Measurements from ENCODE around the gene FAM117A.
"Not testable (repeated sequence)": the region's sequence is repeated elsewhere in the genome, so short reads cannot be mapped to it uniquely, and the experiment has no call there.

Gene FAM117A

DNA sequence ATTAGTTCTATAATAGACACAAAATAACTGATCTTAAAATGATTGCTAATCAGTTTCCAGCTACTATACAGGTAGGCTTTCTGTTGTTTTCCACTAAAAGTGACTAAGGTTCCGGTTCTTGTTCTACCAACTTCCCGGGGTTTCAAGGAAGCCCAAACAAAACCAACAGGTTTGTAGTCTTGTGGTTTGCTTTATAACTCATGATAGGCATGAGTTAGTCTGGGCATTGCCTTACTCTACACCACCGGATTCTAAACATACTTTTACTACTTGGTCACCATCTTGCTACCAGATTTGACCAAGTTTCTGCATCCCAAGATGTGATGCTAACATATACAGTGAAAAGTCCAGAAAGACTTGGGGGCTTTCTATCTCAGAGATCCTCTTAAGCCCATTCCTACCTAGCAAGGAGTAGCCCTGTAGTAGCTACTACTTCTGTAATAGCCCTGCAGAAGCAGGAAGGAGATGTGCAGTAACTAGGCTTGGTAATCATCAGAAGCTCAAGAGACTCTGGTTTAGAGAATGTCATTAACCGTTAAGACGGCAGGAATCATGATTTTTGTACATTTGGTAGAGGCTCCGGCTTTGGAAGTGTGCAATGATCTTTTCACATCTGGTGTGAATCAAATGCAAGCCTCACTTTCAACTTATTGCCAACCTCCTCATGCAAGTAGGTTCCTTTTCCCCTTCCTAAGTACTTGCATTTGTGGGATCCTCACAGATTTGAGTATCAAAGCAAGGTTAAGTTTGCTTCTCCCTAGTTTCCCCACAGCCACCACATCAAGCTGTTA is 1.6 kb downstream of the FAM117A start:
- DNase-seq: no peak

DNA sequence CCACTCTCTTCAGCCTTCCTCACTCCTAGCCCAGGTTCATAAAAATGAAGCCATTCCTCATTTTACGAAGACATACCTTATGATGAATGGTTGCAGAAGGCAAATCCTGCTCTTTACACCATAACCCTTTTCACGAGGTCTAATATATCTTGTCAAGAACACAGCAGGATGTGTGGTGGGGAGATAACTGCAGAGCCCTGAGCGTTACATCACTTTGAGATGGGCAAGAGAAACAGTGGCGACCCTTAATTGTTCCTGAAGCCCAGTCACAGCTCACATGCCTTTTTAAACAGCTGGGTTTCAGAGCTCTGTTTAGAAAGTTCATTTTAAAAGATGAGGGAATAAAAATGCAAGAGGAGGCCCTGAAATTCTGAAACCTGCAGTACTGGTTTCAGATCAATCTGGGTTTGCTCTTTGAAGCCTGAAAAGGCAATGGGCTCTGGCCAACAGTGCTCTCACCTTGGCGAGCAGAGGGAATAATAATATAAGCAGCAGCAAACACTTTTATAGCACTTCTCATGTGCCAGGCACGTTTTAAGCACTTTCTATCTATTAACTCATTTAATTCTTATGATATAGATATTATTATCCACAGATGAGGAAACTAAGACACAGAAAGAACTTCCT is 2.9 kb downstream of the FAM117A start:
- DNase-seq: no peak

DNA sequence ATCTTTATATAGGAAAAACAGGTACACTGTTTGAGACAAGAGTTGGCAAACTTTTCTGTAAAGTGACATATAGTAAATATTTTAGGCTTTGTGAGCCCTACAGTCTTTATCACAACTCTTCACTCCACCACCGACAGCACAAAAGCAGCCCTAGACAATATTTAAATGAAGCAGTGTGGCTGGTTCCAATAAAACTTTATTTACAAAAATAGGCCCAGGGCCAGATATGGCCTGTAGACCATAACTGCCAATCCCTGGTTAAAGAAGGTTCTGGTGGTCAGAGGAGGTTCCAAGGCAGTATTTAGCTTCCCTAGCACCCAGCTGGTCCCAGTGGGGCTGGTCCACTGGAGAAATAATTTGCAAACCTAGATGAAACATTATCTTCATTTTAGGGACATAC is 3.6 kb downstream of the FAM117A start:
- no peak for DNase-seq

DNA sequence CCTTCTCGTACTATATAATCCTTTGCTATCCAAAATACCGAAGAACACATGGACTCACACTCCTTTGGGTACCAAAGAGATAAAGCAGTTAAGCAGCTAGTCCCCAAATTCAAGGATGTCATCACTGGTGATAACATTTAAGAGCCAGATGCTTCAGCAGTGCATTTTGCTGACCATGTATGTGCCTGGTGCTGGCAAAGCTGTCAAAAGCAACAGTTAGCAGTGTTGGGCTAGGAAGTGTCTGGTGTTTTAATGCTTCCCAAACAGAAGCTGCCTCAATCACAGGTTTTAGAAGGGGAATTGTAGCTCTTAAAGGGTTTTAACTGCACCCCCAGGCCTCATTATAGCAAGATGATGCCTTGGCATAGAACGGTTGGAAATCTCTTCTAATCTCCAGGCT is 4.7 kb downstream of the FAM117A start:
- DNase-seq: no peak

DNA sequence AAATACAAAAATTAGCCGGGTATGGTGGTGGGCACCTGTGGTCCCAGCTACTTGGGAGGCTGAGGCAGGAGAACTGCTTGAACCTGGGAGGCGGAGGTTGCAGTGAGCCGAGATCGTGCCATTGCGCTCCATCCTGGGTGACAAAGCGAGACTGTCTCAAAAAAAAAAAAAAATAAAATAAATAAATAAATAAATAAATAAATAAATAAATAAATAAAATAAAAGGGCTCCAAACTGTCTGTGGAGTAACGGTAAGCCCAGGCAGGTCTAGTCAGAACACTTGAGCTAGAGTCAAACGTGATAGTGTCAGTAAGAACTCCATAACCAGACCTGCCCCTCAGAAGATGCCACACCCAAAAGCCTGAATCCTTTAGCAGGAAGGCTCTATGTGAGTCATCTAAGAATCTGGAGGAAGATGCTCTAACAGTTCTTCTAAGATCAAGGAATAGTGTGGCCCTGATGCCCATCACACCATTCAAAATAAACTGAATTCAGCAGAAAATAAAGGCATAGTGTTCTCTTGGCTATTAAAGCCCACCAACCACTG is 5.4 kb downstream of the FAM117A start:
- not testable (repeated sequence) for DNase-seq

DNA sequence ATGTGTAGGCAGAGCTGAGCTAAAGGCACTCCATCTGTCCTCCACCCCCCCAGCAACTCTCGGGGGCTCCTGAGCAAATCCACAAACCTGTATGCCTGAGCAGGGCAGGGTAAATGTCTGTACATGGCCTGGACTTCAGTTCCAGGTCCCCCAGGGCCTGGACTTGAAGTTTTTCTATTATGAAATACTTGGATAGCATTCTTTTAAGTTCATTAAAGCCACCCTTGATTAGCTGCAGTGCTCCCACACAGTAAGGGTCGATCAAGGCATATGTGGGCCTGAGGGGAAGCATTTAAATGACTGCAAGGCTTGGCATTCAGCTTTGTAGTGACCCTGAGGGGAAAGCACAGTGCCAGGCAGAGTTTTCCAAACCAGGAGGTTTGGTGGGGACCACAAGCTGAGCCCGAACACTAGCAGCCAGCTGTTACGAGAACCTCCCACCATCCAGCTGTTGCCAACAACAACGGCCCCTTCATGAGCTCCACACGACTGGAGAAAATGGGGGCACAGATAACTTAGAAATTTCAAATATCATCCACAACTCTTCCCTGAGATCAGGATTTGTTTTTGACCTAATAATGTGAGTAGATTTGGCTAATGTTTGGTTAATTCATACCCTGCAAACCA is 6.7 kb downstream of the FAM117A start:
- no peak for DNase-seq

DNA sequence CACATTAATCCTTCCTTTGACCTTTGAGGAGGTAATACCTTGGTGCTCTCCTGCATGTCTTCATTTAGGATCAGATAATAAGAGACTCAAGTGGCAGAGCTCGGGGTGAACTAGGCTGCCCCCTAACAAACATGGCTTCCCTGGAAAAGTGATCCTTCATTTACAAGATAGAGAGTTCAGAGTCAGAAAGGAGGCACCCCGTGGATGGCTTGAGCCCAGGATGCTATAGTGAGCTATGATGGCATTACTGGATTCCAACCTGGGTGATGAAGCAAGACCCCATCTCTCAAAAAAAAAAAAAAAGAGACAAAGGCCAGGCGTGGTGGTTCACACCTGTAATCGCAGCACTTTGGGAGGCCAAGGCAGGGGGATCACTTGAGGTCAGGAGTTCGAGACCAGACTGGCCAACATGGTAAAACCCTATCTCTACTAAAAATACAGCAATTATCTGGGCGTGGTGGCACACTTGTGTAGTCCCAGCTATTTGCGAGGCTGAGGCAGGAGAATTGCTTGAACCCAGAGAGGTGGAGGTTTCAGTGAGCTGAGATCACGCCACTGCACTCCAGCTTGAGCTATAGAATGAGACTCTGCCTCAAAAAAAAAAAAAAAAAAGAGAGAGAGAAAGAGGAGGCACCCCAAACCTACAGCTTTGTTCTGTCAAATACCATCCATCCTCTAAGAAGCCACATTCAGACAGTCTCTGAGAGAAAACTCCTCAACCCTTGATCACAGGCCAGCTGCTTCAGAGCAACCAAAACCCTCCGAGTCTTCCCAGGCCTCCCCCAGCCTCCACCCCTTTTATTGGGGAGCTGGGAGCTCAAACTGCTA is 7.4 kb downstream of the FAM117A start:
- DNase-seq: no peak

DNA sequence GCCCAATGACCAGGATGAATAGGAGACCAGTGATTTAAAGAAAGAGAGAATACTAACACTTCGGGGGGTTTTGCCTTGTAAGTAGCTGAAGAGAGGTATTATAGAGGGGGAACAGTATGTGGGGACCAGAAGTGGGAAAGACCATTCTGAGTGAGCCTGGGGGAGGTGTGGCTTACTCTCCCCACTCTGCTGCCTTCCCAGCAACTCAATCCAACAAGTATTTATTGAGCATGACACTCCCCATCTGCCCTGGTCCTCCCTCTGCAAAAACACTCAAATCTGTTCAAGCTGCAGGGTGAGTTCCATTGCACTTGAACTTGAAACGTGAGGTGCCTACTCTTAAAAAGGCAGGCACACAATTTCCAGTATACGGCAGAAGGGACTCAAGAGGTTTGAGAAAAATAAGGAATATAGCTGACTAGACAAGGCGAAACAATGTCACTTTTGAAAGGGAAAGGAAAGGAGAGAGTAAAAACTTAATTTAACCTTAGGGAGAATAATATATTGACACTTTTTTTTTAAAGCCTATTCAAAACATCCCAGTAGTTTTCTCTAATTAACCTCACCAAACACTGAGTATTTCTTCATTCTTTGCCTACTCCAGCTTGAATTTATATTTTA is 8.2 kb downstream of the FAM117A start:
- no peak for DNase-seq

DNA sequence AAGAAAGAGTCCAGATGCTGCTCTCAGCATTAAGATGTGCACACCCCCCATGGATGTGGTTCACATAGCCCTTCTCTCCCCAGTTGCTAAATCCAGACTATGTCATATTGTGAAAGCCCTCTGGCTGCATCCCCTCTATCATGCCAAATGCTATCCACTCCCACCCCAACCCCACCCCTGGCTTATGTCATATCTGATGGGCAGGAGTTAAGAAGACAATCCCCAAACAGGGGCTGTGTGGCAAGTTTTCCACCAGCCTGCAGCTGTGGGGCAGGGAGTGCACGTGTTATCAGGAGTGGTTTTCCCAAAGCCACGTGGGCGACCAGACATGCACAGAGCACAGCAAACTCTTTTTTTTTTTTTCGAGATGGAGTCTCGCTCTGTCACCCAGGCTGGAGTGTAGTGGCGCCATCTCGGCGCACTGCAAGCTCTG is 10.0 kb downstream of the FAM117A start:
- no peak for DNase-seq

DNA sequence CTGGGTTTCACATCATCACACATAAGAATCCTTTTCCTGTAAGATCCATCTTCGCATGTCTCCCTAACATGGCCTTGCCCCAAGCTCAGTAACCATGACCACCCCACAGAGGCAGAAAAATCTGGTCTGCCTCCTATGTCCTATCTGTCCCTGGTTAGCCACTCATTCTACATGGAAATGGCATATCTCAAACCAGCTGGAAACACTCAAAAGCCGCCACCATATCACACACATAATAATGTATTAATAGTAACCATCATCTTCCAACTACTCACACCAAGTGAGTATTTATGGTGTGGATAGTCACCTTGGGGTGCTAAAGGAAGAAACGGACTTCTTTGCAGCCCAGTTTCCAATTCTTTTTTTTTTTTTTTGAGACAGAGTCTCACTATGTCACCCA is 11.4 kb downstream of the FAM117A start:
- no peak for DNase-seq

DNA sequence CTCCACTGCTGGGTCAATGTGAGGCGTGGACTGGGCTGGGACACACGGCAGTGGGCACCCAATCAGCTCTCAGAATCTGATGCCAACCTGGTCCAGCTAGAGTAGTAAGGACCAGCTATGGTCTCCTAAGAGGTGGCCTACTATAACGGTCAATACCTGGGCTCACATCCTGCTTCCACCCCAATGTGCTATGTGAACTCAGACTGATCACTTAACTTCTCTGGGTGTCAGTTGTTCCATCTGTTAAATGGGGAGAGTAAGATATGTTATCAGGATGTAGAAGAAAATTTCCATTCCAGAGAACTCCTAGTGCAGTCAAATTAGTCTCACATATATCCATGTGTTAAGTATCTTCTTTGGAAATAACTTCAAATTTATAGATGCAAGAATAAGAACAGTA is 14.2 kb downstream of the FAM117A start:
- DNase-seq: no peak

DNA sequence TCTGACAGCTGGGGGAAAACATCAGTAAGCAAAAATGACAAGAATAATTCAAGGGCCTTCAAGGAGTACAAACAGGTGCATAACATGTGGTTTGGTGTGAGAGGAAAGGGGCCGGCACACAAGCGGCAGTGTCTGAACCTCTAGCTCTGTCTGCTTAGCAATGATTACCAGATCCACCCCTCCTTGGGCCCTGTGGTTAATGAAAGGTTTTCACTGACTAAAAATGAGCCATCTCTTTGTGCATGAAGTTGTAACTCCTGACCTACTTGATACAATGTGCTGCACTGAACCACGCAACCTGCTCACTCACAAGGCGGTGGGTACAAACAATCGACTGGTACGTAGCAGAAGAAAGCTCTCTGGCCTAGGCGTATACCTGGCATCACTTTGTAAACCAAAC is 15.1 kb downstream of the FAM117A start:
- no peak for DNase-seq

DNA sequence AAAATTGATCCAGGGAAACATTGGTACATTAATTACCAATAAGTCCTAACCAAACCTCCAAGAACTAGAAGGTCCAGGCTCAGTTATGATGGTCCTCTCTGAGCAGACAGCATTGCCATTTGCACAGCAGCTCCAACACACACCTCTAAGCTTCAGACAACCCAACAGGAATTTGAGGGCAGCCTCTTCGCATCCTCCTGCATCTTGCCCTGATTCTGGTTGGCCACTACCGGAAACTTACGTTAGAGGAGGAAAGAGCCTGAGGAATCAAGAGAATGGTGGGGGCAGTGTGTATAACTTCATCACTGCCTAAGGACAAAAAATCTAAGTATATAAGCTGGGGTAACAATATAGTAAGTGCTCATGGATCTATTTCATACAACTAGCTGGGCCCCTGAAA is 15.7 kb downstream of the FAM117A start:
- no peak for DNase-seq

DNA sequence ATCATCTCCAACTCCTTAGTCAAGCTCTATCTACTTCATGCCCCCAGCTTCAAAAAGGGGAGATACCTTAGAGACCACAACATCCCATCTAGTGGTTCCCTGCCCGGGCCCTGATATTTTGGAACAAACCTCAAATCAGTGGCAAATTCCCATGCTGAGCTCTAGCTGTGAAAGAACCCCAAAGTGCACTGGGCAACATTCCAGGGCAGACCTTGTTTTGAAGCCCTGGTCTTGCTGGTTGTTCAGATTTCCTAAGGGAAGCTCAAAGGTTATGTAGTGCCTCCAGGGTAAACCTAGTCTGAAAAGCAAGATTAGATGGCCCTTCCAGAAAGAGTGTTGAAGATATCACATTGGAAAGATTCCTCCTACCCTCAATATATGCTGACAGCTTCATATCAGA is 16.3 kb downstream of the FAM117A start:
- no peak for DNase-seq

DNA sequence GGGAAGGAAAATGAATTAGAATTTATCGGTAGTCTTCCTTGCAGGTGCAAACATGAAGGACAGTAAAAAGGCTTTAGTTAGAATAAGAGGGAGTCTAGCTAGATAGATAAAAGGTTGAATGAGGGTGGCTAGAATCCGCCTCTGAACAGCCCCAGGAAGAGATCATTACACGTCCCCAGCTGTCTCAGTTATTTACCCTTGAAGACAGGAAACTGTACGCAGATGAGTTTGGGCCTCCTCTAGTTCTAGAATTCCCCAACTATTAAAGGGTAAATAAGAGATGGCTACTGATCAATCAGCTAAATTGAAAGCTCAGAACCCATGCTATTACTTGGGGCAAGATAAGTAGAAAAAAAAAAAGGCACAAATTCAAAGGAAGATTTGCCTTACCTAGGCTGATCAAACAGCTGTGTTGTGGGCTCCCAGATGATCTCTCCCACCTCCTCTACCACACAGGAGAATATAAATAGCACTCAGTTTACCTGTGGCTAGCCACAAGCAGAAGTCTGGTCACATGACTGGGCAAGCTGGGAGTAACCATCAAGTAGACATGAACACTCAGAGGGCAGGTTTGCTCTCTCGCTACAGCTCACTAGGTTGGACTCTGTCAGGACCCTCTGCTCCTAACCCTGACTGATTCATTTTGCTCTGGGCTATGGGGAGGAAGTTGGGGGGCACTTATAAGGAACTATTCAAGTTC is 17.0 kb downstream of the FAM117A start:
- DNase-seq: no peak

DNA sequence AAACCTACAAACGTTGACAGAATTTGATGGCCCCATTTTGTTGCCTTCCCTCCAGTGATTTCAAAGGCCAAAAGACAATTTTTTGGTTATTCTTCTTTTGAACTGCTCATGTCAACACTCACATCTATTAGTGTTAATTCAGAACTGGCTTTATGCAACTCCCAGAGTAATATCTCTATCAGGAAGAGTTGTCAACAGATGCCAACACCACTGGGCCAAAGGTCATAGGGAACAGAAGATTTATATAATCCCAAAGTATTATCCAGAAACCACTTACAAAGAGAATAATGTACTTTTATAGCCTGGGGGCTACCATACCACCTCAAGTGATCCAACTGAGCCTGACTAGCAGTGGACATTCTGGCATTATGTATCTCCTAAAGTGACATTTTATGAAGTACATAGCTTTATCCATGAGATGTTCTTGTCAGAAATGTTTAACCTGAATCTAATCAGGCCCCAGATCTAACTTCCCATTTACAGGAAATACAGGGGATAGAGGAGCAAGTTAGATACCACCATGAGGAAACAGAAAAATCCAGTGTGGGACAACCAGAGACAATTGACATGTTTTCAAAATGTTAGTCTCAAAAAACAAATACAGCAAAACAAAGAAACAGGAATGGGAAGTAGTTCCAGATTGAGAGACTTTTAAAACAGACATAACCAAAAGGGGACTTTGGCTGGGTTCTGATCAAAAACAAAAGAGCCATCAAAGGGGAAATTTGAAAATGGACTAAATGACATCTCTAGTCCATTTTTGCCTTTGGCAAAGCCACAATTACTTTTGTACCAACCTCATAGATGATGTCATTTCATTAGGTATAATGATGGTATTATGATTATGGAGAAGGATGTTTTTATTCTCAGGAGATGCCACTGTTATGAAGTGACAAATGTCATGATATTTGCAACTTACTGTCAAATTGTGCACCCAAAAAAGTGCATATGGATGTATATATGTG is 18.5 kb downstream of the FAM117A start:
- no peak for DNase-seq

DNA sequence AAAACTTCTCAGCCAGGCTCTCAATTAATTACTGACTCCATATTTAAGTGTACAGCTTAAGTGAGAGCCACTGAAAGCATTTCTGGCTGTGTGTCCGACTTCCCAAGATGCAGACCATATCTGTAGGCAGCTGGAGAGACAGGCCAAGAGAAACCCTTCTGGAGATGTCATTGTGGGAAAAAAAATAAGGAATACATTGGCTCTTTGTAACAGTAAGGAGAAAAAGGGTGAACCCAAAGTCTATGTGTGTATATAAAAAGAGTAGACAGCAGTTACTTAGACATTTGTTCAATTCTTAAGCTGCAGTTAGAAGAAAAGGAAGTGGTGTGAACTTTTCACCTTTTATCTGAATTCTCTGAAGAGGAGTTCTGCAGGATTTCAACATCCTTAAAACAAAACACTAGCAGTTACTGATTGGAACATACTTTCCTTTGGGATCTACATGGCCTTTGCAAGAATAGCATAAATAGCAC is 21.7 kb downstream of the FAM117A start:
- DNase-seq: peak; percentile 10

DNA sequence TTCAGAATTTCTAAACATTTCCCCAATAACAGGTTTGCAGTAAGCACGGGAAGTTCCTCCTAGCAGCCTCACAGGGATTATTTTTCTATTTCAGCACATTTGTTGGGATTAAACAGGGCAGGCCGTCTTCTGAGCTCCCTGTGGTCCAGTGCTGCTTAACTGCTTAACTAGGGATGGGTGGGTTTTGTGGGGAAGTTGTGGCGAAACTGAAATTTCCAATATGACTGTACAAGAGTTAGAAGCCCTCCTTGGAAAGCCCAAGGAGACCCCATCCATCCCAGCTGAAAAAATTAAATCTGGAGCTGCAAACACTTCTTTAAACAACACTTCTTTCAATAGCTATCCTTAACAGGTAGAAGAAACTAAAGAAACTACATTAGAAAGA is 22.2 kb downstream of the FAM117A start:
- no peak for DNase-seq

DNA sequence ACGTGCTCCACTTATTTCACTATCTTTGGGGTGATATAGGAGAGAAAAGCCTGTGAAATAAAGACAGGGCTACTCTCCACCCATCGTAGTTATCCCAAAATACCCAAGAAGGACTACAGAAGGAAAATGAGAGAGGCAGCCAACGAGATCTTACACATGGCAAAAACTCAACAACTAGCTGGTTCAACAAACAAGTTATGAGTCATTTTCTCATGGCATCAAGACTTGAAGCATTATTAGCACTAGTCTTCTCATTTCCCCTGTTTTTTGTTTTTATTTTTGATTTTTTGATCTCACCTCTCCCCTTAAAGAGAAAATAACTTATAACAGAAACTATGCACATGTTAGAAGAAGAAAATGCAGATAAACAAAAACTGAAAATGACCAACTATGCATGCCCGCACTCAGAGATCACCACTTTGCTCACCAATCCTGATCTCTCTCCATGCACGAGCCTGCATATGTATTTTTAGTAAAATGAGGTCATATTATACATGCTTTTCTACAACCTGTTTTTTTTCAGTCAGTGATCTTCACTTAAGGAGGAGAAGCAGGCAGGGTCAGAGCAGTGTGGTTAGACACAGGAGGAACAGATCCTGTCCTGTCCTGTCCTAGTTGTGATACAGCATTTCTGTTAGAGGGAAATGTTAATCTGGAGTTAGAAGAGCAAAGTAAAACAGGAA is 22.8 kb downstream of the FAM117A start:
- DNase-seq: peak; percentile 13

All from GDM1 (cell line).